Neural progenitor cell (in vitro differentiated cells): ENCODE measurements around the gene FLAD1.

Experiments used
- CTCF ChIP-seq: fragments of 200-600 bp; sonication (generic); IDR thresholded peaks from 2 replicates; pipeline ENCODE4 v1.5.1; 2017; ENCODE audit warnings: antibody characterized with exemption, mild to moderate bottlenecking
- EZH2 ChIP-seq: fragments of 200-600 bp; sonication (generic); IDR thresholded peaks from 2 replicates; pipeline ENCODE4 v1.6.1; 2017; ENCODE audit warnings: antibody characterized with exemption, mild to moderate bottlenecking, moderate library complexity

- no peak for TF ChIP-seq CTCF
- no peak for TF ChIP-seq EZH2
Observed at GRCh38 chr1:154978360-154978759, 4.8 kb upstream of the FLAD1 start.
